GM23338 (cell line): ENCODE measurements around the gene C11orf91.
"Not testable (repeated sequence)": the region's sequence is repeated elsewhere in the genome, so short reads cannot be mapped to it uniquely, and the experiment has no call there.

Experiments used
- EZH2 ChIP-seq: fragments of 200-600 bp; sonication (generic); IDR thresholded peaks from one replicate; pipeline ENCODE4 v1.8.0; 2017; ENCODE audit warnings: antibody characterized with exemption, mild to moderate bottlenecking, low read depth; ENCODE audit not compliant: unreplicated experiment
- EZH2phosphoT487 ChIP-seq: fragments of 200-600 bp; sonication (generic); IDR thresholded peaks from one replicate; pipeline ENCODE4 v1.8.1; 2018; ENCODE audit warnings: antibody characterized with exemption; ENCODE audit not compliant: unreplicated experiment
- POLR2AphosphoS5 ChIP-seq: IDR thresholded peaks from 2 replicates; pipeline ENCODE4 v1.6.1; 2016; ENCODE audit warnings: antibody characterized with exemption, low read depth
- STAT1 ChIP-seq: IDR thresholded peaks from one replicate; pipeline ENCODE4 v1.6.1; 2016; ENCODE audit warnings: antibody characterized with exemption; ENCODE audit not compliant: unreplicated experiment
- ZNF114 ChIP-seq: fragments of 250-450 bp; sonication (Bioruptor Pico); IDR thresholded peaks from 2 replicates; pipeline ENCODE4 v1.5.0; 2020; ENCODE audit warnings: mild to moderate bottlenecking, moderate library complexity
- ZNF331 ChIP-seq: fragments of 250-450 bp; sonication (Bioruptor Pico); IDR thresholded peaks from 2 replicates; pipeline ENCODE4 v1.5.0; 2020; ENCODE audit warnings: low read depth, mild to moderate bottlenecking, moderate library complexity
- TF ChIP-seq, protein P1 (sequence below), 2 experiments: fragments of 200-600 bp in 1 of 2; sonication (generic) in 1 of 2; conservative IDR thresholded peaks; 2 replicates each; pipeline versions ENCODE4 v1.5.1 to v1.6.1; 2016 to 2017; ENCODE audit warnings: antibody characterized with exemption in 2 of 2, low read depth in 2 of 2, mild to moderate bottlenecking in 2 of 2, moderate library complexity in 1 of 2
- TF ChIP-seq, protein P2 (sequence below): IDR thresholded peaks from one replicate; pipeline ENCODE4 v1.6.1; 2018; ENCODE audit warnings: antibody characterized with exemption; ENCODE audit not compliant: unreplicated experiment

DNA sequence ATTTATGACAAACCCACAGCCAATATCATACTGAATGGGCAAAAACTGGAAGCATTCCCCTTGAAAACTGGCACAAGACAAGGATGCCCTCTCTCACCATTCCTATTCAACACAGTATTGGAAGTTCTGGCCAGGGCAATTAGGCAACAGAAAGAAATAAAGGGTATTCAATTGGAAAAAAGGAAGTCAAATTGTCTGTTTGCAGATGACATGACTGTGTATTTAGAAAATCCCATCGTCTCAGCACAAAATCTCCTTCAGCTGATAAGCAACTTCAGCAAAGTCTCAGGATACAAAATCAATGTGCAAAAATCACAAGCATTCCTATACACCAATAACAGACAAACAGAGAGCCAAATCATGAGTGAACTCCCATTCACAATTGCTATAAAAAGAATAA lies 26.9 kb upstream of the C11orf91 start:
- not testable (repeated sequence) for TF ChIP-seq ZNF331 (CRISPR knock-in tag); POLR2AphosphoS5; EZH2; STAT1; EZH2phosphoT487; ZNF114
- TF ChIP-seq, protein P1, sequence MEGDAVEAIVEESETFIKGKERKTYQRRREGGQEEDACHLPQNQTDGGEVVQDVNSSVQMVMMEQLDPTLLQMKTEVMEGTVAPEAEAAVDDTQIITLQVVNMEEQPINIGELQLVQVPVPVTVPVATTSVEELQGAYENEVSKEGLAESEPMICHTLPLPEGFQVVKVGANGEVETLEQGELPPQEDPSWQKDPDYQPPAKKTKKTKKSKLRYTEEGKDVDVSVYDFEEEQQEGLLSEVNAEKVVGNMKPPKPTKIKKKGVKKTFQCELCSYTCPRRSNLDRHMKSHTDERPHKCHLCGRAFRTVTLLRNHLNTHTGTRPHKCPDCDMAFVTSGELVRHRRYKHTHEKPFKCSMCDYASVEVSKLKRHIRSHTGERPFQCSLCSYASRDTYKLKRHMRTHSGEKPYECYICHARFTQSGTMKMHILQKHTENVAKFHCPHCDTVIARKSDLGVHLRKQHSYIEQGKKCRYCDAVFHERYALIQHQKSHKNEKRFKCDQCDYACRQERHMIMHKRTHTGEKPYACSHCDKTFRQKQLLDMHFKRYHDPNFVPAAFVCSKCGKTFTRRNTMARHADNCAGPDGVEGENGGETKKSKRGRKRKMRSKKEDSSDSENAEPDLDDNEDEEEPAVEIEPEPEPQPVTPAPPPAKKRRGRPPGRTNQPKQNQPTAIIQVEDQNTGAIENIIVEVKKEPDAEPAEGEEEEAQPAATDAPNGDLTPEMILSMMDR (conservative IDR thresholded peaks at IDR 0.05; ENCODE audit: low read depth in 2 of 2), result not testable (repeated sequence)
- TF ChIP-seq, protein P2, sequence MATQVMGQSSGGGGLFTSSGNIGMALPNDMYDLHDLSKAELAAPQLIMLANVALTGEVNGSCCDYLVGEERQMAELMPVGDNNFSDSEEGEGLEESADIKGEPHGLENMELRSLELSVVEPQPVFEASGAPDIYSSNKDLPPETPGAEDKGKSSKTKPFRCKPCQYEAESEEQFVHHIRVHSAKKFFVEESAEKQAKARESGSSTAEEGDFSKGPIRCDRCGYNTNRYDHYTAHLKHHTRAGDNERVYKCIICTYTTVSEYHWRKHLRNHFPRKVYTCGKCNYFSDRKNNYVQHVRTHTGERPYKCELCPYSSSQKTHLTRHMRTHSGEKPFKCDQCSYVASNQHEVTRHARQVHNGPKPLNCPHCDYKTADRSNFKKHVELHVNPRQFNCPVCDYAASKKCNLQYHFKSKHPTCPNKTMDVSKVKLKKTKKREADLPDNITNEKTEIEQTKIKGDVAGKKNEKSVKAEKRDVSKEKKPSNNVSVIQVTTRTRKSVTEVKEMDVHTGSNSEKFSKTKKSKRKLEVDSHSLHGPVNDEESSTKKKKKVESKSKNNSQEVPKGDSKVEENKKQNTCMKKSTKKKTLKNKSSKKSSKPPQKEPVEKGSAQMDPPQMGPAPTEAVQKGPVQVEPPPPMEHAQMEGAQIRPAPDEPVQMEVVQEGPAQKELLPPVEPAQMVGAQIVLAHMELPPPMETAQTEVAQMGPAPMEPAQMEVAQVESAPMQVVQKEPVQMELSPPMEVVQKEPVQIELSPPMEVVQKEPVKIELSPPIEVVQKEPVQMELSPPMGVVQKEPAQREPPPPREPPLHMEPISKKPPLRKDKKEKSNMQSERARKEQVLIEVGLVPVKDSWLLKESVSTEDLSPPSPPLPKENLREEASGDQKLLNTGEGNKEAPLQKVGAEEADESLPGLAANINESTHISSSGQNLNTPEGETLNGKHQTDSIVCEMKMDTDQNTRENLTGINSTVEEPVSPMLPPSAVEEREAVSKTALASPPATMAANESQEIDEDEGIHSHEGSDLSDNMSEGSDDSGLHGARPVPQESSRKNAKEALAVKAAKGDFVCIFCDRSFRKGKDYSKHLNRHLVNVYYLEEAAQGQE, result not testable (repeated sequence)
